HG03460 (cell line): Measurements from ENCODE around the gene MPZL2.

Source experiments
- ATAC-seq: cut with Tn5 transposase; IDR thresholded peaks from one replicate; pipeline ENCODE4 v1.9.1; 2021; ENCODE audit not compliant: unreplicated experiment

The MPZL2 gene

DNA sequence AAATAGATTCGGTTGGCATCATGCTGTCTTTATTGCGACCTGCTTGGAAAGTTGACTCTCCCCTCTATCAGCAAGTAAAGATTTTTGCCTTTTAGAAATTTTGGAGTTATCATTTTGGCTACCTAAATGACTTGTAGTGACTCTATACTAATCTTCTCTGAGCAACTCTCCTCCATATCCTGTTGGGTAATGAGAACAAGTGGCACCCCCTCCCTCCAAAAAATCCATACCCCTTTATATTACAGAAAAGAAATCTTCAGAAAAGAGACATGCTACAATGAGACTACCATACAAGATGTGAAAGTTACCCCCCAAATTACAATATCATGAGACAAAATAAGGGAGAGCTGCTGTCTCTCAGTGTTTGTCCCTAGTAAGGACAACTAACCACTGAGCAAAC, 40.5 kb downstream of the MPZL2 start:
- no peak for ATAC-seq

DNA sequence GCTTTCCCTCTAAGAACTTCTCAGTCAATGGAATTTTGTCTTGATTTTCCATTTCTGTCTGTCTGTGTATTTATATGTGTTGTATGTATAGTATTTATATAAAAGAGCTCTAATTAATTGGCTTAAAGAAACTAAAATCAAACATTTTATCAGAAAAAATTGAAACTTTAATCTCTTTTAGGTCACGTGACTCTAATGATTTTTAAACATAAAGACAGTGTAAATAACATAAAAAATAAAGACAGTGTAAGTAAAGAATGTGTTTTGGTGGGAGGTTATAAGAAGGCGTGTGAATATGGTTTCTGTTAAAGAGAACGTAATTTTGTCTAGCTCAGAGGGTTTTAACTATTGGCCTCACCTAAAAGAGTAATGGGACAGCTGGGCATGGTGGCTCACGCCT, 41.7 kb downstream of the MPZL2 start:
- ATAC-seq, result no peak

DNA sequence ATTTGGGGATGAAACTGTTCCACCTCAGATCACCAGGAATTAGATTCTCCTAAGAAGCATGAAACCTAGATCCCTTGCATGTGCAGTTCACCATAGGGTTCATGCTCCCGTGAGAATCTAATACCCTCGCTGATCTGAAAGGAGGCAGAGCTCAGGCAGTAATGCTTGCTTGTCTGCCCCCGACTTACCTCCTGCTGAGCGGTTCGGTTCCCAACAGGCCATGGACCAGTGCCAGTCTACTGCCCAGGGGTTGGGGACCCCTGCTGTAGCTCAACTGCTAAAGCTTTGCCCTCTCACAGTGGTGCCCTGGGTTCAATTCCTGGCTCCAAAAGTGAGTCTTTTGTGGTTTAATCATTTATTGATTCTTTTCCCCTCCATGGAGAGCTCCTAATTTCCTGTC, 42.7 kb downstream of the MPZL2 start:
- ATAC-seq, result no peak

DNA sequence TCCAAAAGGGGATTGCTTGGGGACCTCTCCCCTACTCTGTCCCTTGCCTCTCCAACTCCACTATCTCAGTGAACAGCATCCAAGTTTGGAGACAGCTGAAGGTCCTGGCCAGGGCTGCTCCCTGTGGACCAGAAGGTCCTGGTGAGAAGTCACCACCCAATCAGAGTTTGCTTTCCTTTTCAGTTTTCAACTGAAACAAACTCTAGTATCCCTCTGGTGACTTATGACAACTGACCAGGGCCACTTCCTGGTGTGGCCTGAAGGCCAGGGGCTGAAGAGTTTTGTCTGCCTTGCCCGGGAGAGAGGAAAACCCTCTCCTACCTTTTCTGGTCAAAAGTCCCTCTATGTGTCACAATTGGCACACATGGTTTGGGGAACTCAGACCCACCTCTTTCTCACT, 44.4 kb downstream of the MPZL2 start:
- no peak for ATAC-seq

DNA sequence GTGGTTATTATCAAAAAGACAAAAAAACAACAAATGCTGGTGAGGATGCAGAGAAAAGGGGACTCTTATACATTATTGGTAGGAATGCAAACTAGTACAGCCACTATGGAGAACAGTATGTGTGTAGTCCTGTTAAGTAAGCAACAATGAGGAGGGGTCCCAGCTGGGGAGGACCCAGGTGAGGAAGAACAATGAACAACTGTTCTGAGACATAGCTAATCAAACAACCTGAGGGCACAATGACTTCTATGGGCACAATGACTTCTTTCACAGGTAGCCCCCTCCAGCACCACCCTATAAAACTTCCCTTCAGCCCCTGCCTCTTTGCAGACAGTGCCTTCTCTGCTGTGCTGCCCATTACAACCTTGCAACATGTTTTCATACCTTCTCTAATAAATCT, 44.9 kb downstream of the MPZL2 start:
- ATAC-seq, result no peak

DNA sequence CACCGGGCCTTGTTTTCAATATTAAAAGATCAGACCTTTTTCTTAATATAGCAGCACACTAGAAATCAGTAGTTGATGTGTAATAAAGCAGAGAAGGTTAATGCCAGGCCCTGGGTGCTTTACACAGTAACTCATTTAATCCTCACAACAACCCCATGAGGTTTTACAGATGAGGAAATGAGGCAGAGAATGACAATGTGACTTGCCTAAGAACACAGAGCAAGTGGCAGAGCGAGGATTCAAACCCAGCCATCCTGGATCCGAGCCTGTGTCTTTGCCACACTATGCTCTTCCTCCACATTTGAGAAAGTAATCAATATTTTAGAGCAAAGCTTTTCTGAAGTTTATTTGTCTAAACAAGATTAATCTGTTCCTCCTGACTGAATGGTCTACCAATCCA, 46.5 kb downstream of the MPZL2 start:
- no peak for ATAC-seq

DNA sequence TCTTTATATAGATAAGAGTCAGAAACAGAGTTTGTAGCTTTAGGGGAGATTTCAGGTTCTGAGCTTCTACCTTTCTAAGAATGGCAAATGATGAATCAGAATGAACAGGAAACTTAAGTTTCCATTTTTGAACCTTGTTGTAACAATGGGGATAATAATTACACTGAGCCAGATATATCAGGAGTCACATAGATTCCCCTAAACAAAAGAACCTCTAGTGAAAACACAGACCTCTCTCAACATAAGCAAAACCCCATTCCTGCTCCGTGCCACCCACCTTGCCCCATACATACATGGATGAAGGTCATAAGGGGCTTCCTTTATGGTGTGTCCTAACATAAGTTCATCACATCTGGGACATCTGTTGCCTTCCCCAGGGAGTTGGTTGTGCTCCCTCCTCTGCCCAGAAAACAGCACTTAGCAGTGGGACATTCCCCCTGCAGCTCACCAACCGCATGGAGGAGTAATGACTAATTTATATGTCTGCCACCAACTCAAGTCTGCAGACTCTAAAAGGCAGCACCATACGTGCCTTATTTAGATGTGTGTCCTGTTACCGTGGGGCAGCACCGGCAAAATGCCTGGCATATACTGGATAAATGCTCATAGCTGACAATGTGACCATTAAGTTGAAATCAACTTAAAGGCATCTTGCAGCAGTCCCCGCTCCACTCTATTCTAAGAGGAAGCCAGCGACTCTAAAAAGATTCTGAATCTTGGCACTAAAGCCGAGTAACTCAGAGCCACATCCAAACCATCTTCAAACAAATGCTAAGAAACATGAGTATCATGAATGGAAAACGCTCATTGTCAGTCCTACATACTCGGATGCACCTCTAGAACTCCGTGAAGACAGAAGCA, 47.2 kb downstream of the MPZL2 start:
- peak; percentile 58 for ATAC-seq

DNA sequence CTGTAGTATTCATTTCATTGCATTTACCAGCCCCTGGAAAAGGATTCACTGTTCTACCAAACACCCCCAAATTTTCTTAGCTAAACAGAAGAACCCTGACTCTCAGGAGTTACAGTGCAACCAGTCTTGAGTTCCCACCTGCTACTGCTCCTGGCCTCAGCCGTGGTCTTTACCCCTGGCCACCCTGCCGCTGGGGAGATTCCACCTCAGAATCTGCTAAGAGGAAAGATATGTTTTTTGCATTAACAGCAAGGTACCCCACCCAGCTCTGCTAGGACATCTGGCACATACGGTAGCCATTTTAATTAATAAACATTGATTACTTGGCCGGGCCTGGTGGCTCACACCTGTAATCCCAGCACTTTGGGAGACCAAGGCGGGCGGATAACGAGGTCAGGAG, 48.3 kb downstream of the MPZL2 start:
- no peak for ATAC-seq

DNA sequence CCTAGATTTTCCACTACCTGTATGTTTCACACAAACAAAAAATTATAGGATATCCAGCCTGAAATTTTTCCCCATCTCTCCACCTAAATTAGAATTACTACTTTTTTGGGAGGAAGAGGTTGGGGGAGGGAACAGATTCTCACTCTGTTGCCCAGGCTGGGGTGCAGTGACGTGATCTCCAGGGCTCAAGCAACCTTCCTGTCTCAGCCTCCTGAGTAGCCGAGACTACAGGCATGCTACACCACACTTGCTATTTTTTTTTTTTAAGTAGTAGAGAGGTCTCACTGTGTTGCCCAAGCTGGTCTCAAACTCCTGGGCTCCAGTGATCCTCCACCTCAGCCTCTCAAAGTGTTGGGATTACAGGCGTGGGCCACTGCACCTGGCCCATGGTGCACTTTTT, 48.8 kb downstream of the MPZL2 start:
- no peak for ATAC-seq

DNA sequence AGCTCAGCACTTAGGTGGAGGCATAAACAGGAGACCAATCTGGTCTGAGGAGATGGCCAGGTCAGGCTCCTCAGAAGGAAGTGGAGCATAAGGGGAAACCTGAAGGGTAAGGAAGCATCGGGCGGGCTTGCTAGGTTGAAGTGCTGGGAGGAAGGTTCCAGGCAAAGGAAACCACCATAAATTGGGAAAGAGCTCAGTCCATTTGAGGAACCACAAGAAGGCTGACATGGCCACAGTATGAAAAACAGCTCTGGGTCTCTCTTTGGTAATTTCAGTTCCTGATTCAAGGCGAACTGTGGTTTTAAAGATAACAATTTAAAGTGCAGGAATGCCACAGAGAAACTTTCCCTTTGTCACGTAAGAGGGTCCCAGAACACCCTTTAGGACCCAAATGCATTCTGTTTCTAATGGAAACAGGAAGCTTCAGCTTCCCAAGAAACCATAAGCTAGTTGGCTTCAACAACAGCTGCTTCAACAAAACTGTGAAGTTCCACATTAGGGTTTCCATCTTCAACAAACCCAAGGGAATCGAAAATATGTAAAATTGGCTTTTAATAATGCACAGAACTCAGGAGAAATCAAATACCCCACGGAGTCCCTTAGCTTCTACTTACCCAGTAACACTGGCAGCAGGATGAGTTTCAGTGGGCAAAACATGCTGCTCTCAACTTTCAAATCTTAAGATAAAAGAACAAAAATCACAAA, 49.7 kb downstream of the MPZL2 start:
- no peak for ATAC-seq

DNA sequence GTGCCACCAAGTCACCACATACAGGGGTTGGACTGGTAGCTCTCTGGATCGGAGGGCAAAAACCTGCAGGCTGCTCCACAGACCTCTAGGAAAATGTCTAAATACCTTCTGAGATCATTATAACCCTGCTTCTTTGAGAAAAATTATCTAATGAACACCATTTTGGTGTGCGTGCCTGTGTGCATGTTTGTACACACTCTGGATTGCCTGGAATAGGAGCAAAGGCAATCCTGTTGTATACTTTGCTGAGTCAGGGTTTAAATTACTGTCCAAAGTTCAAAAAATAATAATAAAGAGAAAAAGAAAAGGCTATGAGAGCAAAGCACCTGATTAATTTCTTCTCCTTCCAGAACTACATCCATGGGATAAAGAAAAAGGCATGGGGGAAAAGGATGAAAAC, 50.3 kb downstream of the MPZL2 start:
- ATAC-seq, result no peak

DNA sequence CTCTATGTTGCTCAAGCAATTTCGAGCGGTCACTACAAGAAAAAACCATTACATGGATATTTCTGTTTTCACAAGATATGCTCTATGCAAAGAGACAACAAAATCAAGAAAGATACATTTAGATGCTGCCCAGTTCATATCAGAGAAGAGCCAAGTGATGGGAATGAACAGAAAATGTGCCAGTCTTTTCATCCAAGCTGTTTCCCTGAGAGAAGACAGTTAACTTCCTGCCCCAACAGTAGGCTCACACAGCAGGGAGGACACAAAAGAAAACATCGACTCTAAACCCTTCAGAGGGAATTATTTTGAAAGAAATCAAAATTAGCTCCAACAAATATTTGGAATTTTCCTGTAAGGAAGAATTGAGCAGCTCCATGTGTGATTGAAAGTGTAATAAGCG, 50.9 kb downstream of the MPZL2 start:
- ATAC-seq, result no peak

DNA sequence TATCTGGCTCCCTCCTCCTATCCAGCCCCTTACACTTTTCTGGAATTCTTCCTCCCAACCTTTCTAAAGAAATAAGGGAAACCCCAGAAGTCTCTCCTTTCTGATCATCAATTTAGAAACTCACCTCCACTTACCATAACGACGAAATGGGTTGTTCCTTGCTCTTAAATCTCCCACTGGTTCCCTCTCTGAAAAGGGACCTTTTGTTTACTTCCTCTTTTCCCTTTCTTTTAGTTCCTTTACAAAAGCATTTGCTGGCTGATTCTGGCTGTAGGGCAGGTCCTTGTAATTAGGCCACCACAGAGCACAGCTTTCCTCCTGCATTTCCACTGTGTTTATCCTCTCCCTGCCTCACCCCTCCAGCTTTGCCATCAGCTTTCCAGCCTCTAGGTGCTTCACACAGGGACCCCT, 51.3 kb downstream of the MPZL2 start:
- no peak for ATAC-seq

DNA sequence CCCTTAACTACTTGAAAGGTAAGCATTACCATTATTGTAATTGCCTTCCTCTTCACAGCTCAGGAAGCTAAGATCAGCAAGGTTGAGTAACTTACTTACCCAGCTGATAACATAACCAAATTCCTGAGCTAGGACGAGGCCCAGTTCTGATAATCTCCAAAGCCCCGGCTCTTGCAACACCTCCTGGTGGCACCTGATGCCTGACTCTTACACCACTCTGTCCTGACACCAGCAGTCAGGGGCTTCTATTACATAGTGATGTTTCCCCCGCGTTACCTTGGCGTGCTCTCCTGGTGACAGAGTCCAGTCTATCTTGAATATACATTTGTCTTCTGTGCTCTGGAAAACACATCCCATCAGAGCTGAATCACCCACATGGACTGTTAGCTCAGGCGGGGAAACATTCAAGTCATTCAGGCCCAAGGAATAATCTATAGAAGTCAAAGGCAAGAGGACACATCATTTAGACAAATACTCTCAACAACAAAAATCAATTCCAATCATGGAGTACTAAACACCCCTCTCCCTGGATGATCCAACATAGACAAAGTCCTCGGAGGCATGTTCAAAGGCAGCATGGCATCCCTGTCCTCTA, 51.9 kb downstream of the MPZL2 start:
- no peak for ATAC-seq

DNA sequence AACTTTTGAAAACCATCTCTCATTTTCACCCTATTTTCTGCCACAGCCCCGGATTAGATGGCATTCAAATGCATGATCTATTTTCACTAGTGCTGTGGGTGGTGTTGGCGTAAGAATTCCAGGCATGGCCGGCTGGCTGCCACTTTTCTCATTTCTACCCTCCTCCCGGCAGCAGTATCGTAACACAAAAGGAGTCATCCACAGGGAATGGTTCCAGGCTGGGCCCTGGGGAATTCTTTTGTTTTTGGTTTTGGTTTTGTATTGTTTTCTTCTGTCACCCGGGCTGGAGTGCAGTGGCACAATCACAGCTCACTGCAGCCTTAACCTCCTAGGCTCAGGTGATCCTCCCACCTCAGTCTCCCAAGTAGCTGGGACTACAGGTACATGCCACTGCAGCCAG, 53.1 kb downstream of the MPZL2 start:
- no peak for ATAC-seq

DNA sequence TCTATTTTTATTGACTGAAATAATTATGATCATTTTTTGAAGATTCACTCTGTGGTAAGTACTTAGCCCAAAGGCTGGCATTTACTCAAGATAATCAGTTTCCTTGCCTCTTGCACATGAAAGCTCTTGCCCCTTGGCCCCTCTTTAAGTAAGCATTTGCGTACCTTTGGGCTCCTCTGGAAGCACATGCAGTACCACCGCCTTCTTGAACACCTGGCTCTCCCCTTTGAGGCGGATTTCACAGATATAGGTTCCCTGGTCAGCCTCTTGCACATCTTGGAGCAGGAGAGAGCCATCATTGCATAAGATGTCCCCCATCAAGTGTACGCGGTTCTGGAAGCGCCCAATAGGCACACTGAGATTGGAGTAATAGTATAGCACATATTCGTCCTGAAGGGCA, 53.8 kb downstream of the MPZL2 start:
- no peak for ATAC-seq

DNA sequence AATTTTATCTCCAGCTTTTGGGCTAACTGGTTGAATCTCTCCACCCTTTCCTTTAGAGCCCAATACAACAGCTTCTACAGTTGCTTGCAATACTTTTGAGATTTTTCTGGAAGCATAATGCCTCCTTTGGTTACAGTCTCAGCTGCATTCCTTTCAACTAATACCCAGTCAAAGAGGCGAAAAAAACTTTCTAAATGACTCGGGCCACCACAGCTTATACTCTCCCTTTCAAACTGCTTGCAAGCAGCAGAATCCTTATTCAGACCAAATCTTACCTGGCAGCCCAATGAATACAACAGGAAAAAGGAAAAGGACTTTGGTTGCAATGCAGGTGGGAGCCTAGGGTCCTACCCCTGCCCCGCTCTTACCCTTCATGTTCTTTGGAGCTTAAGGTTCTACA, 55.1 kb downstream of the MPZL2 start:
- ATAC-seq, result no peak

DNA sequence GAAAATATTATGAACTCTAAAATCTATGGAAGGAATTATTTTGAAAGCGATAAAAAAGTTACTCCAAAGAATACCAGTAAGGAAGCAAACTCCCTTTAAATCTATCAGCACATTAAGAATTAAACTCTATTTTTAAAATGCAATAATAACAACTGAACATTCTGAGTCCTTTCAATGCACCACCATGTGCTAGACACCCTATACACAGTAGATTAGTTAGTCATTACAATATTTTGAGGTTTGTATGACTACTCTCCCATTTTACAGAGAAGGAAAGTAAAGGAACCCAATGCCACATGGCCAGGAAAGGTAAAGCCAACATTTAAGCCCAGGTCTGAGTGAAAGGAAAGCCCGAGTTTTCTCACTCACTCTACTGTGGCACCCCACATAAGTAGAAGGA, 57.0 kb downstream of the MPZL2 start:
- no peak for ATAC-seq

DNA sequence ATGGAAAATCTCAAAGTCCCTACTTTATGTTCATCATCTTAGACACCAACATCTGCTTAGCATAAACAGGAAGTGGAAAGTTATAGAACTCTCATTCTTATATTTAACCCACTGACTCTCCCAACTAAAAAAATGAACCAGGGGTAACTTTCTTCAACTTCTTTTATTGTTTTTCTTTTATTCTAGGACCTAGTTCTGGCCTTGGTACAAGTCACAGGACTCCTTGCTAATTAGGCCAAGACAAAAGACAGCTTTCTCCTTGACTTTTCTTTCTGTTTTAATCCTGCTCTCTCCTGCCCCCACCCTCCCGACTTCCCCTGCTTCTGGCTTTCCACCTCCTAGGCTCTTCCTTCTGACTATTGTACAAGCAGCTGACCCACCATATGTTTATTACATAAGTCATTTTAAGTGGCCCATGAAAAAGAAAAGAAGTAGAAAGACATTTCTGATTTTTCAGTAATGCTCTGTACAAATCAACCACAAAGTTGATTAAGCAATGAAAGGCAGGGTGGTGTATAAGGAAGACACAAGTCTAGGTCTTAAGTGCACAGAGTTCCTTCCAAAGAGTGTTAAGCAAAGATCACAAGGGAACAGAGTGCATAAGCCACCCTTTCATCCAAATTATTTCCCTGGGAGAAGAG, 57.6 kb downstream of the MPZL2 start:
- ATAC-seq, result no peak

DNA sequence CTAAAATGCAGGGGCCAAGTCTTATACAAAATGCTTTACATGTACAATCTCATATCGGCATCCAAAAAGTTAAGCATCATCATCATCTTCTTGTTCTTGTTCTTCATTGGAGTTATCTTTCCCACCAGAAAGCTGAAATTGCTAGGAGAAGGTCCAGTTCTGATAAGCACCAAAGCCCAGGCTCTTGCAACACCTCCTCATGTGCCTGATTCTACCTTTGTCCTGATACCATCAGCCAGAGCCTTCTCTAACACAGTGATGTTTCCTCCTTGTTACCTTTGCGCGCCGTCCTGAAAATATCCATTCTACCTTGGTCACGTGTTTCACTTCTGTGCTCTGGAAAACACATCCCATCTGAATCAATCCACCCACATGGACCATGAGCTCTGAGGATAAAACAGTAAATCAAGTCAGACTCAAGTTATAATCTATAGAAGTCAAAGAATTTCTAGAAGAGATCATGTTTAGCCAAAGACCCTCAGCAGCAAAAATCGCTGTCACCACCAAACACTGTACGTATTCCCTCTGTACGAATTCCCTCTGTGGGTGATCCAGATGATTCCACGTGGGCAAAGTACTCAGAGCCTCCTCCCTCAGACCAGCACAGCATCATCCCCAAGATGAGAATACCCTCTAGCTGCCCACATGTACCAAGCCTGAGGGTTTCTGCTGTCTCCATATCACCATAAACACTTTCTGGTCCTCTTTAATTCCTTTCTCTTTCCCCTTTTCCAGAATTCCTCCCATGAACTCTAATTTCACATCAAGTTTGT, 58.3 kb downstream of the MPZL2 start:
- ATAC-seq, result no peak
